ENCODE data around the gene MB21D2.
"Not testable (repeated sequence)": the region's sequence is repeated elsewhere in the genome, so short reads cannot be mapped to it uniquely, and the experiment has no call there.

Gene MB21D2

GRCh38 chr3:192917404-192918274 lies at the start of gene MB21D2:
Gene MB21D2, minus strand, starts transcription at chr3:192917856. Its CDS starts 16 bp downstream, at chr3:192917840.
- DNase-seq = peak; percentile 52

- DNase-seq = not testable (repeated sequence)
These were observed 47.5 kb upstream of the MB21D2 start for GRCh38 chr3:192964959-192965719.

DNA sequence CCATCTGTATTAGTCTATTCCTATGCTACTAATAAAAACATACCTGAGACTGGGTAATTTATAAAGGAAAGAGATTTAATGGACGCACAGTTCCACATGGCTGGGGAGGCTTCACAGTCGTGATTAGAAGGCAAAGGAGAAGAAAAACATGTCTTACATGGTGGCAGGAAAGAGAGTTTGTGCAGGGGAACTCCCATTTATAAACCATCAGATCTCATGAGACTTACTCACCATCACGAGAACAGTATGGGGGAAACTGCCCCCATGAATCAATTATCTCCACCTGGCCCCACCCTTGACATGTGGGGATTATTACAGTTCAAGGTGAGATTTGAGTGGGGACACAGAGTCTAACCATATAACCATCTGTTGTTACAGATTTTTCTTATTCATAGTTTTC lies 42.1 kb upstream of the MB21D2 start:
- DNase-seq = no peak

DNA sequence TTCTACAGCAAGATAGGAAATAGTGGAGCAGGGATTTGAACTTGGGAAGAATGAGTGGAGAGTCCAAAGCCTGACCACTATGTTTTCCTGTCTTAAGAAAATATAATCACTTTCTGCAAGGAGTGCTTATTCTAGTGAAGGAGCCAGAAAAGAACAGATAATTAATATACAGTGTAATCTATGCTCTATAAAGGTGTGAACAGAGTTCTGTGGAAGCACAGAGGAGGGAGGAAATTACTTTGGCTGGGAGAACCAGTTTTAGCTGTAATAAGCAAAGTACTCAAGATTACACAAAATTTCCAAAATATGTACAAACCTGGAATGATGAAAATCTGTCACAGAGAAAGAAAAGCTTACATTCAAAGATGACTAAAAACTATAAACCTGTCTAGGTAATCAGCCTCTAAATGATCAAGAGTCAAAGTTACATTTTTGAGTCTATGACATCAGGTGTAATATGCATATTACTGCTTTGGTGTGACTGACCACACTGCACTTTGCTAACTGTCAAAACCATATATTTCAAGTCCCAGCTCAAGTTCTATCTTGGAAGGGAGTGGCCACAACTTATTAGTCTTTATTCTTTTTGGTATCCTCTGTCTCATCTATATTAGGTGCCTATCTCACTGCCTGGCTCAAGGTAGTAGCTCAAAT lies 40.7 kb upstream of the MB21D2 start:
- DNase-seq = no peak

DNA sequence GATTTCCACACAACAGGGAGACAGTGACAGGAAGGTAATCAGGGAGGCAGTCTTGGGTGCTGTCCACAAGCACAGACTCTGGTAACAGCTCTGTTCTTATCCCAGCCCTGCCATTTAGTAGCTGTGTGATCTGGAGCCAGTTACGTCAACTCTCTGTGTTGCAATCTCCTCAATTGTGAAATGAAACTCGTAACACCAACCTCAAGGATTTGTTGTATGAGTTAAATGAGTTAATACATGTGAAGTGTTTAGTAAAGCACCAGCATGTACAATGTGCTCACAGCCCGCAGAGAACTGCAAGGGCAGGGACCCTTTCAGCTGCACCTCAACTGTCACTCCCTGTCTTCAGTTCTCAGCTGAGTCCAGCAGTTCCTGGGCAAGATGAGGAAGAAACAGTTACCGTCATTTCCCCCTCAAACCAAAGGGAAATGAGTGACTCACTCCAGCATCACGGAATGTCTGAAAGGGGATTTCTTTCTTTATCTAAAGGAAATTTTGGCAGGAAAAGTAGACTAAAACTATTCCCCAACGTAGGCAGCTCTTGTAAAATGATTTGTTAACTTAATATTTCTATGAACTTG lies 39.9 kb upstream of the MB21D2 start:
- DNase-seq = peak; percentile 7

DNA sequence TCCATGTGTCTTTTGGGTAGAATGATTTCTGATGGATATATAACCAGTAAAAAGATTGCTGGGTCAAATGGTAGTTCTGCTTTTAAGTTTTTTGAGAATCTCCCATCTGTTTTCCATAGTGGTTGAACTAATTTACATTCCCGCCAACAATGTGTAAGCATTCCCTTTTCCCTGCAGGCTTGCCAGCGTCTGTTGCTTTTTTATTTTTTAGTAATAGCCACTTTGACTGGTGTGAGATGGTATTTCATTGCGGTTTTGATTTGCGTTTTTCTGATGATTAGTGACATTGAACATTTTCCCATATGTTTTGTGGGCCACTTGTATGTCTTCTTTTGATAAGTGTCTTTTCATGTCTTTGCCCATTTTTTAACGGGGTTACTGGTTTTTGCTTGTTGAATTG lies 36.3 kb upstream of the MB21D2 start:
- no peak for DNase-seq

DNA sequence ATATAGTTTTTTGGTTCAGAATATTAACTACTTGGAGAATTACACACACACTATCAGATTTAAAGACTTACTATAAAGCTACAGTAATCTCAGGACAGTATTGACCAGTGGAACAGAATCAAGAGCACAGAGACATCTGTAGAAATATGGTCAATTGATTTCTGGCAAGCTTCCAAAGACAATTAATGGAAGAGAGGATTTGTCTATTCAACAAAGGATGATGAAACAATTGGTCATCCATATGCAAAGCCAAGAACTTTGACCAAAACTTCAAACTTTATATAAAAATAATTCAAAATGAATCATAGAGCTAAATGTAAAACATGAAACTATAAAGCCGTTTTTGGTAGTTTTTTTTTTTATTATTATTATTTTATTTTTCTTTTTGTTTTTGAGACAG lies 29.8 kb upstream of the MB21D2 start:
- DNase-seq = no peak

GRCh38 chr3:192943393-192943792 lies 25.7 kb upstream of the MB21D2 start:
- DNase-seq = no peak

DNA sequence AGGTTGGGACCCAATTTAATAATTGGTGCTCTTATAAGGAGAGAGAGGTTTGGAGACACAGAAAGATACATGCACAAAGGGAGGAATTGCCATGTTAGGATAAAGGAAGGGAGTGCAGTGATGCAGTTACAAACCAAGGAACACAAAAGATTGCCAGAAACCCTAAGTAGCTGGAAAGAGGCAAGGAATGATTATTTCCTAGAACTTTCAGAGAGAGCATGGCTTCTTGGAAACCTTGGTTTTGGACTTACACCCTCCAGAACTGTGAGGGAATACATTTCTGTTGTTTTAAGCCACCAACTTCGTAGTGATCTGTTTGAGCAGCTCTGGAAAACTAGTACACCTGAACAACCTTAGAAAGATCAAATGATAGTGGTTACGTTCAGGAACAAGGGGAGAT lies 25.0 kb upstream of the MB21D2 start:
- no peak for DNase-seq

- DNase-seq = no peak
These were observed 22.5 kb upstream of the MB21D2 start for GRCh38 chr3:192940129-192940528.

- DNase-seq = no peak
These were observed 17.8 kb upstream of the MB21D2 start for GRCh38 chr3:192935441-192935840.

- no peak for DNase-seq
These were observed 16.3 kb upstream of the MB21D2 start for GRCh38 chr3:192933779-192934460.

DNA sequence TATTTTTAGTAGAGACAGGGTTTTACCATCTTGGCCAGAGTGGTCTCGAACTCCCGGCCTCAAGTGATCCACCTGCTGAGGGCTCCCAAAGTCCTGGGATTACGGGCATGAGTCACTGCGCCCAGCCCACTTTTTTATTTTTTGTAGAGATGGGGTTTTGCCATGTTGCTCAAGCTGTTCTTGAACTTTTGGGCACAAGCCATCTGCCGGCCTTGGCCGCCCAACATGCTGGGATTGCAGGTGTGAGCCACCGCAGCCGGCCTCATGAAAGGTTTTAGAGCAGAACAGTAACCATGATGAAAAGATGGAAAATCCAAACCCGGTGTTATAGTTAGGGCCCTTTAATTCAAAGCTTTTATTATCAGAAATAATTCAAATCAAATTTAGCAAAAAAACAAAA lies 15.6 kb upstream of the MB21D2 start:
- no peak for DNase-seq

DNA sequence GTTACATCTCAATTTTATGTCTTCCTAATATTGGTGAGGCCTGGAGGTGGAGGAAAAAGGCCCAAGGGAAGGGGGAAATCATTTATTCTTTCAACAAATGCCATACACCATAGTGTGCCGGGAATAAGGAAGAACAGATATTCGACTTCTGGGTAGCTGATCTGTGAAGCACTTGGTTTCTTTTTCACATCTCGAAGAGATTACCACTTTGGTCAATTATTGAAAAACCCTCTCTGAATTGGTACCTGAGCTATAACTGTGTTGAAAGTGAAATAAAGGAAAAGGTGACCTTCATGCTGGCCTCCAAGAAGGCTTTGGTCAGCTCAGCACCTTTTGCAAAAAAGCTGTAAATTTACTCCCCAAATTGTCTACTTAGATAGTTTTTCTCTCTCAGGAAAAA lies 14.2 kb upstream of the MB21D2 start:
- DNase-seq = no peak

DNA sequence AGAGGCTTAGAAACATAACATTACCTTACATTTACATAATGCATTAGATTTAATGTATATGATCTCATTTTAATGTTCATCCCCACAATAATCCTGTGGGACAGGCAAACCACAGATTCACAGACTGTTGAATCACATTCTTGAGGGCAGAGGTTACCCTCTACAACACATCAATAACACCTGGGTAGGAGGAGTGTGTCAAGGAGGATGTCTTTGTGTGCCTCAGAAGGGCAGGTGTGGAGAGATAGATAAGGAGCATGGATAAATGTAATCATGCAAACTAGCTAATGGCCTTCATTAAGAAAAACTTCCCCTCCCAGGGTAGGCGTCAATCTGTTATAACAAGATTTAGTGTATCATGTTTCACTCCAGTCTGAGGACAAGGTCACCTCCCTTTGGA lies 12.9 kb upstream of the MB21D2 start:
- DNase-seq = no peak

- no peak for DNase-seq
These were observed 12.3 kb upstream of the MB21D2 start for GRCh38 chr3:192929755-192930547.

GRCh38 chr3:192929146-192929545 lies 11.5 kb upstream of the MB21D2 start:
- DNase-seq = no peak

- DNase-seq = no peak
These were observed 11.1 kb upstream of the MB21D2 start for GRCh38 chr3:192928720-192929119.

DNA sequence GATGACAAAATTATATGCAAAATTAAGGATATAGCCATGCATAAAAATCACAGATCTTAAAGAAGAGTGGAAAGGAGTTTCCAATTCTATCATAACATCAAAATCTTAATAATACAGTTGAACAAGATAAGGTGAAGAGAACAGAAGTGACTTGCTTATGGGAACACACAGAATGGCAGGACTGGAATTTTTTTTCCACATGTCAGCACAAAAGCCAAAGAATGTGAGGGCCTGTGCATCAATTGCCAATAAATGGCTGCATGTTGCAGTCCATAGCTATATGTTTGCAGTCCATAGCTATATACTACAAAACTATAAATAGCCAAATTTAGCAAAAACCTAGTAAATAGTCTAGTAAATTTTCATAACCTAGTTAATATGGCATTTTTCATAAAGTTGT lies 10.4 kb upstream of the MB21D2 start:
- DNase-seq = no peak

GRCh38 chr3:192927016-192927415 lies 9.4 kb upstream of the MB21D2 start:
- no peak for DNase-seq

GRCh38 chr3:192923731-192924130 lies 6.1 kb upstream of the MB21D2 start:
- DNase-seq = no peak

- DNase-seq = no peak
These were observed 4.1 kb upstream of the MB21D2 start for GRCh38 chr3:192921793-192922192.

Measured in CD4-positive, alpha-beta T cell treated with Interleukin-17A for 1 hour (primary cell).